Astrocyte (in vitro differentiated cells and primary cell): ENCODE data around the gene HDAC10.

Experiments
- CTCF ChIP-seq: IDR thresholded peaks from 2 replicates; pipeline ENCODE4 v1.5.1; 2011; ENCODE audit warnings: low read depth, mild to moderate bottlenecking, inconsistent platforms, low read length, moderate library complexity; ENCODE audit not compliant: insufficient read depth
- EZH2 ChIP-seq: IDR thresholded peaks from 2 replicates; pipeline ENCODE4 v1.6.1; 2012; ENCODE audit warnings: mild to moderate bottlenecking, low read length, inconsistent platforms; ENCODE audit not compliant: insufficient read depth

- no peak for TF ChIP-seq CTCF
- TF ChIP-seq EZH2, result no peak
Observed at GRCh38 chr22:50272044-50272802, 21.2 kb upstream of the HDAC10 start.
